ENCODE results near the gene NEURL1B.
"Not testable (repeated sequence)": the region's sequence is repeated elsewhere in the genome, so short reads cannot be mapped to it uniquely, and the experiment has no call there.

The NEURL1B gene

GRCh38 chr5:172640822-172641358, at the start of gene NEURL1B:
TSS of gene NEURL1B (plus strand) at chr5:172641263. CDS start at chr5:172641407, 144 bp downstream.
- DNase-seq: peak; percentile 46

GRCh38 chr5:172591636-172592035, 49.4 kb upstream of the NEURL1B start:
- DNase-seq: no peak

- no peak for DNase-seq
These were observed 48.2 kb upstream of the NEURL1B start for GRCh38 chr5:172592881-172593280.

GRCh38 chr5:172593306-172593705, 47.8 kb upstream of the NEURL1B start:
- no peak for DNase-seq

- DNase-seq: no peak
These were observed 47.3 kb upstream of the NEURL1B start for GRCh38 chr5:172593721-172594235.

- no peak for DNase-seq
These were observed 46.6 kb upstream of the NEURL1B start for GRCh38 chr5:172594431-172594830.

- DNase-seq: no peak
These were observed 46.1 kb upstream of the NEURL1B start for GRCh38 chr5:172594867-172595466.

- DNase-seq: no peak
These were observed 45.2 kb upstream of the NEURL1B start for GRCh38 chr5:172595596-172596455.

GRCh38 chr5:172596638-172597231, 44.3 kb upstream of the NEURL1B start:
- DNase-seq: no peak

- no peak for DNase-seq
These were observed 43.3 kb upstream of the NEURL1B start for GRCh38 chr5:172597755-172598155.

GRCh38 chr5:172598251-172599203, 42.5 kb upstream of the NEURL1B start:
- DNase-seq: no peak

- DNase-seq: no peak
These were observed 41.9 kb upstream of the NEURL1B start for GRCh38 chr5:172599204-172599567.

GRCh38 chr5:172600571-172600970, 40.5 kb upstream of the NEURL1B start:
- no peak for DNase-seq

GRCh38 chr5:172601576-172601975, 39.5 kb upstream of the NEURL1B start:
- DNase-seq: not testable (repeated sequence)

GRCh38 chr5:172602783-172603231, 38.3 kb upstream of the NEURL1B start:
- DNase-seq: no peak

GRCh38 chr5:172603251-172603806, 37.7 kb upstream of the NEURL1B start:
- DNase-seq: no peak

GRCh38 chr5:172605466-172605865, 35.6 kb upstream of the NEURL1B start:
- DNase-seq: no peak

- DNase-seq: no peak
These were observed 34.8 kb upstream of the NEURL1B start for GRCh38 chr5:172606156-172606785.

- DNase-seq: no peak
These were observed 33.8 kb upstream of the NEURL1B start for GRCh38 chr5:172607213-172607793.

GRCh38 chr5:172608773-172609172, 32.3 kb upstream of the NEURL1B start:
- DNase-seq: no peak

- DNase-seq: no peak
These were observed 30.4 kb upstream of the NEURL1B start for GRCh38 chr5:172610643-172611042.
